Memory B cell (primary cell): Measurements from ENCODE around the gene RBPJ.

Experiments
- ATAC-seq: fragments of 150-1000 bp; cut with Tn5 transposase; 2 replicates; pipeline ENCODE4 v1.10.0; 2021; ENCODE audit warnings: low read depth, mild to moderate bottlenecking, moderate library complexity
- DNase-seq, 2 donors: peaks; one replicate each; pipeline ENCODE4 v3.0.0; 2022; ENCODE audit warnings: low spot score in 2 of 2
- H3K27ac Mint-ChIP-seq: one replicate; pipeline ENCODE4 v1.8.0; 2022; ENCODE audit warnings: mild to moderate bottlenecking, moderate library complexity, mixed read lengths
- H3K27me3 Mint-ChIP-seq: one replicate; pipeline ENCODE4 v1.8.0; 2022; ENCODE audit warnings: mixed read lengths
- H3K36me3 Mint-ChIP-seq: one replicate; pipeline ENCODE4 v1.8.0; 2022; ENCODE audit warnings: mild to moderate bottlenecking, mixed read lengths
- H3K4me1 Mint-ChIP-seq: one replicate; pipeline ENCODE4 v1.8.0; 2022; ENCODE audit warnings: mixed read lengths
- H3K4me3 Mint-ChIP-seq: one replicate; pipeline ENCODE4 v1.8.0; 2022; ENCODE audit warnings: mild to moderate bottlenecking, moderate library complexity, mixed read lengths
- H3K9me3 Mint-ChIP-seq: one replicate; pipeline ENCODE4 v1.8.0; 2022; ENCODE audit warnings: mixed read lengths

RBPJ gene

DNA sequence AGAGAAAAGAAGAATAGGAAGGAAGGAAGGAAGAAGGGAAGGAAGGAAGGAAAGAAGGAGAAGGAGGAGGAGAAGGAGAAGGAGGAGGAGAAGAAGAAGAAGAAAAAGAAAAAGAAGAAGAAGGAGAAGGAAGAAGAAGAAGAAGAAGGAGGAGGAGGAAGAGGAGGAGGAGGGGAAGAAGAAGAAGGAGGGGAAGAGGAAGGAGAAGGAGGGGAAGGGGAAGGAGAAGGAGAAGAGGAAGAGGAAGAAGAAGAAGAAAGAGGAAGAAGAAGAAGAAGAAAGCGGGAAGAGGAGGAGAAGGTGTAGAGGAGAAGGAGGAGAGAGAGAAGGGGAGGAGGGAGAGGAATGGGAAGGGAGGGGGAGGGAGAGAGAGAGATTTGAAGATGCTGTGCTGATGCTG is 146.9 kb downstream of the RBPJ start:
- no peak for DNase-seq
- Mint-ChIP-seq H3K4me1 (no peaks in the 10 kb centered on the region), H3K27ac (no peak overlapping the region), H3K9me3 (peaks cover 1% of the 10 kb centered on the region), H3K27me3 (peaks cover 18% of the 10 kb centered on the region), H3K4me3 (no peak overlapping the region), H3K36me3 (no peaks in the 10 kb centered on the region)
- ATAC-seq, result no peak

DNA sequence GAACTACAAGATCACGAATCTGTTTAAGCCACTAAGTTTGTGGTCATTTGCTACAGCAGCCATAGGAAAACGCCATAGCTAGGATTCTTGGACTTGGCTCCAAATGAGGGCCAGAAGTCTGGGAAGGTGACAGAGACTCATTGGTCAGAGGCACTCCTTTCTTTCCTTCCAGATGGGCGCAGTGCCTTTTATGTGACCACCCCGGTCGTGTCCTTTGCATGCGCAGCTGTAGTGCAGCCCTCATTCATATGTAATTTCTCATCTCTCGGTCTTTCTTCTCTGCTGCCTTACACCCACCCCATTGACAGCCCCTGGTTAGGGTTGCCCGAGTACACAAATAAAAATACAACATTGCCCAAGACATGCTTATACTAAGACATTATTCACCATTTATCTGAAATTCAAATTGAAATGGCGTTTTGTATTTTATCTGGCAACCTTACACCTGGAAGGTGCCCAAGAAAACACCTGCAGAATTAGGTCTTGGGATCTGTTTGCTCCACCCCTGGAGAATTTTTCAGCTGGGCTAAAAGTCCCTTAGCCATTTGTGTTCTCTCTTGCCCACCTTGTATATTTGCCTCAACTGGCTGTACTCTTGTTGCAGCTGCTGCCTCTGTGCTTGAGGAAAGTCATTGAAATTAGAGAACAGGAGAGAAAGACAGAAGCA is 147.6 kb downstream of the RBPJ start:
- DNase-seq, result no peak
- no peaks in the 10 kb centered on the region for H3K4me1 Mint-ChIP-seq
- H3K36me3 Mint-ChIP-seq, result no peaks in the 10 kb centered on the region
- no peaks in the 10 kb centered on the region for H3K9me3 Mint-ChIP-seq
- peaks cover 17% of the 10 kb centered on the region for H3K27me3 Mint-ChIP-seq
- no peak overlapping the region for H3K4me3 Mint-ChIP-seq
- ATAC-seq, result no peak
- no peak overlapping the region for H3K27ac Mint-ChIP-seq

DNA sequence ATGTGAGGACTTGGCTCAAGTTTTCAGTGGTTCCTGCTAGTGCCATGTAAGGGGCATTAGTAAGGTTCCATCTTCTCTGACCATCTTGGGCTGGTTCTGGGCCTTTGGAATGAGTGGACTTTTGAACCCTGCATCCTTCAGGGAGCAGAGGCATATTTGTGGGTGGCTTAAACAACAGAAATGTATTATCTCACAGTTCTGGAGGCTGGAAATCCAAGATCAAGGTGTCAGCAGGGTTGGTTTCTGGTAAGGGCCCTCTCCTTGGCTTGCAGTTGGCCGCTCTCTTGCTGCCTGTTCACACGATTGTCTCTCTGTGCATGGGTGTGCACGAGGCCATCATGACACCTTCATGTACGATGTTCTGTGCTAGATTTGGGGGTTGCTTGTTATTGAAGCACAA is 148.2 kb downstream of the RBPJ start:
- H3K4me3 Mint-ChIP-seq, result no peak overlapping the region
- H3K27ac Mint-ChIP-seq, result no peak overlapping the region
- peaks cover 17% of the 10 kb centered on the region for H3K27me3 Mint-ChIP-seq
- H3K4me1 Mint-ChIP-seq, result no peaks in the 10 kb centered on the region
- ATAC-seq, result no peak
- no peak for DNase-seq
- H3K9me3 Mint-ChIP-seq, result no peaks in the 10 kb centered on the region
- H3K36me3 Mint-ChIP-seq, result no peaks in the 10 kb centered on the region

DNA sequence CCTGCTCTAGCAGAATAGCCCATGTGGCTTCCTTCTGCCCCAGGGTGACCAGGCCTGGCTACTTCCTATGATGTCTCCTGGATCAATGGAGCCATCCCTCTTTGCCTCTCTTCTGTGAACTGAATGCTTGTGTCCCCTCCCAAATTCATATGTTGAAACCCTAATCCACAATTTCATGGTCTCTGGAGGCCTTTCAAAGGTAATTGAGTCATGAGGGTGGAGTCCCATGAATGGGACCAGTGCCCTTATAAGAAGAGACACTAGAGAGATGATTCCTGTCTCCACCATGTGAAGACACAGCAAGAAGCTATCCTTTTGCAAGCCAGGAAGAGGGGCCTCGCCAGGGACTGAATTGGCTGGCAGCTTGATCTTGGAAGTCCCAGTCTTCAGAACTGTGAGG is 151.1 kb downstream of the RBPJ start:
- H3K4me1 Mint-ChIP-seq, result no peaks in the 10 kb centered on the region
- peaks cover 11% of the 10 kb centered on the region for H3K27me3 Mint-ChIP-seq
- no peak overlapping the region for H3K27ac Mint-ChIP-seq
- no peaks in the 10 kb centered on the region for H3K36me3 Mint-ChIP-seq
- H3K9me3 Mint-ChIP-seq, result no peaks in the 10 kb centered on the region
- no peak for ATAC-seq
- no peak for DNase-seq
- H3K4me3 Mint-ChIP-seq, result no peak overlapping the region

DNA sequence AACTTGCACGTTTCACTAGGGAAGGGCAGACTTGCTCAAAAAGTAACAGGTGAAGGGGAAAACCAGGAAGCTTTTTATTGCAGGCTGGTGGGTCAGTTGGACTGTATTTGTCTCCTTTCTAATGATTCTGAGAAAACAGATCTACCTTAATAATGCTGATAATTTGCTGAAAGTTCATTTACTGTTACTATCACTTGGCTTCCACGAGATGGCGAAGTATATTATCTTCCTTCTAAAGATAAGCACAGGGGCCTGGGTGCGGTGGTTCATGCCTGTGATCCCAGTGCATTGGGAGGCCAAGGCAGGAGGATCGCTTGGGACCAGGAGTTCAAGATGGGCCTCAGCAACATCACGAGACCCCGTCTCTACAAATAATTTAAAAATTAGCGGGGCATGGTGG is 153.1 kb downstream of the RBPJ start:
- no peak overlapping the region for H3K27ac Mint-ChIP-seq
- ATAC-seq, result no peak
- H3K4me3 Mint-ChIP-seq, result no peak overlapping the region
- DNase-seq, result no peak
- no peaks in the 10 kb centered on the region for H3K36me3 Mint-ChIP-seq
- H3K4me1 Mint-ChIP-seq, result no peaks in the 10 kb centered on the region
- no peaks in the 10 kb centered on the region for H3K9me3 Mint-ChIP-seq
- H3K27me3 Mint-ChIP-seq, result peaks cover 7% of the 10 kb centered on the region

DNA sequence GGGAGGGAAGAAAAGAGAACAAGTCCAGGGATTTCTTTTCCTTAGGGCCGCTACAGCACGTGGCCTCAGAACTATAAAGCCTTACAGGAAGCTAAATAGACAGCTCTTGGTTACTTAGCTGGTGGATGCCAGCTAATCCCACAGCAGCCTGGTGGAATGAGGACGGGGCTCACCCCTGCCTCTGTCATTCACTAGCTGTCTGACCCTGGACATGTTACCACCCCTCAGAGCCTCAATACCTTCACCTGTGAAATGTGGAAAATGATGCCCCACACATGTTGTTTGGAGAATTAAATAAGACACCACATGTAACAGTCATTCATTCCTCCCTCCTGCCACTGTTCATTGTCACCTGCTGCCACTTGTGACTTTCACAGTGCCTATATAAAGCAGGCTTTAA is 153.7 kb downstream of the RBPJ start:
- no peak for ATAC-seq
- Mint-ChIP-seq H3K27me3 (peaks cover 8% of the 10 kb centered on the region), H3K4me1 (no peaks in the 10 kb centered on the region), H3K9me3 (no peaks in the 10 kb centered on the region), H3K4me3 (no peak overlapping the region), H3K27ac (no peak overlapping the region), H3K36me3 (no peaks in the 10 kb centered on the region)
- no peak for DNase-seq

DNA sequence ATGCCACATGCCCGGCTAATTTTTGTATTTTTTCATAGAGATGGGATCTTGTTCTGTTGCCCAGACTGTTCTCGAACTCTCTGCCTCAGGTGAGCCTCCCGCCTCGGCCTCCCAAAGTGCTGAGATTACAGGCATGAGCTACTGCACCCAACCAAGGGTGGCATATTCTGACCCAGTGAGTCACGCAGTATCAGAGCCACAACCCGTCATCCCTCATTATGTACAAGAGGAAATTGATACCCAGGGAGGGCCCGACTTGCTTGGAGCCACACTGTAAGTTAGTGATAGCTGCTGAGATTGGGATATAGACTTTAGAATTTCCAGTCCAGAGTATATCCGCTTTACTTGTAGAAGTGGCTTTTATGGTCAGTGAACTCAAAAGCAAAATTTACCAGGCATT is 154.9 kb downstream of the RBPJ start:
- ATAC-seq (no peak), DNase-seq (no peak)
- Mint-ChIP-seq H3K9me3 (no peaks in the 10 kb centered on the region), H3K4me3 (no peak overlapping the region), H3K27ac (no peak overlapping the region), H3K27me3 (peaks cover 6% of the 10 kb centered on the region), H3K4me1 (no peaks in the 10 kb centered on the region), H3K36me3 (no peaks in the 10 kb centered on the region)

DNA sequence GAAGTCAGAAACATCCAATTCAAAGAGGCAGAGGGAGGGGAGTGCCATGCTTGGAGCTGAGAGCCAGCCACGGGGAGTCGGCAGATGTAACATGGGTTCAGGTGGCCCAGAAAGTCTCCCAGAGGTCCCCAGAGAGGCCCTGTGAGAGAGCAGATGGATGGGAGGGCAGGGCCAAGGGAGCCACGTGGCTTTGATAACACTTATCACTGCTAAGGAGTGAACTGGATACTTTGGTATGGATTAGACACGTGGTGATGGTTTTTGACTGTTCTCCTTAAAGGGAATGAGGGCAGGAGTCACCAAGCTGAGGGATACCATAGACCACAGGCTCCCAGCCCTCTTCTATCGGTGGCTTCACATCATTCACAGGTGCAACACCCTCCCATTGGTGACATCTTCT is 155.7 kb downstream of the RBPJ start:
- no peaks in the 10 kb centered on the region for H3K36me3 Mint-ChIP-seq
- DNase-seq (no peak), ATAC-seq (no peak)
- peaks cover 4% of the 10 kb centered on the region for H3K27me3 Mint-ChIP-seq
- no peak overlapping the region for H3K4me3 Mint-ChIP-seq
- H3K27ac Mint-ChIP-seq, result no peak overlapping the region
- no peaks in the 10 kb centered on the region for H3K9me3 Mint-ChIP-seq
- no peaks in the 10 kb centered on the region for H3K4me1 Mint-ChIP-seq

DNA sequence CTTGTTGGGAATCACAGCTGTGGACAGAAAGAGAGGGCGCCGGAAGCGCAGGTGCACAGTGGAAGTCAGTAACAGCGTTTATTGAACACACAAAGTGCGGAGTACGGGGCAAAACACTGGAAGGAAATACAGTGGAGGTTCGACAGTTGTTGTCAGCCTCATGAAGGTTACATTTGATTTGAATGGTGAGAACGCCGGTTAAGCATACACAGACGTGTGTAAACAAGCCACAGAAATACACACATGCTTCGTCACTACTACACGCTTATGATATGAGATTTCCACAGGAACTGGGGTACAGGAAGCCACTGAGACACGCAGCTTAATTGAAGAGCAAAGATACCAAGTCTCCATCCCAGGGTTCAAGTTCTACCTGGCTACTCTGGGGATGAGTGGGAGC is 157.5 kb downstream of the RBPJ start:
- H3K27me3 Mint-ChIP-seq, result peaks cover 4% of the 10 kb centered on the region
- H3K4me3 Mint-ChIP-seq, result no peak overlapping the region
- DNase-seq (no peak), ATAC-seq (no peak)
- H3K36me3 Mint-ChIP-seq, result no peaks in the 10 kb centered on the region
- H3K4me1 Mint-ChIP-seq, result no peaks in the 10 kb centered on the region
- H3K27ac Mint-ChIP-seq, result no peak overlapping the region
- no peaks in the 10 kb centered on the region for H3K9me3 Mint-ChIP-seq

DNA sequence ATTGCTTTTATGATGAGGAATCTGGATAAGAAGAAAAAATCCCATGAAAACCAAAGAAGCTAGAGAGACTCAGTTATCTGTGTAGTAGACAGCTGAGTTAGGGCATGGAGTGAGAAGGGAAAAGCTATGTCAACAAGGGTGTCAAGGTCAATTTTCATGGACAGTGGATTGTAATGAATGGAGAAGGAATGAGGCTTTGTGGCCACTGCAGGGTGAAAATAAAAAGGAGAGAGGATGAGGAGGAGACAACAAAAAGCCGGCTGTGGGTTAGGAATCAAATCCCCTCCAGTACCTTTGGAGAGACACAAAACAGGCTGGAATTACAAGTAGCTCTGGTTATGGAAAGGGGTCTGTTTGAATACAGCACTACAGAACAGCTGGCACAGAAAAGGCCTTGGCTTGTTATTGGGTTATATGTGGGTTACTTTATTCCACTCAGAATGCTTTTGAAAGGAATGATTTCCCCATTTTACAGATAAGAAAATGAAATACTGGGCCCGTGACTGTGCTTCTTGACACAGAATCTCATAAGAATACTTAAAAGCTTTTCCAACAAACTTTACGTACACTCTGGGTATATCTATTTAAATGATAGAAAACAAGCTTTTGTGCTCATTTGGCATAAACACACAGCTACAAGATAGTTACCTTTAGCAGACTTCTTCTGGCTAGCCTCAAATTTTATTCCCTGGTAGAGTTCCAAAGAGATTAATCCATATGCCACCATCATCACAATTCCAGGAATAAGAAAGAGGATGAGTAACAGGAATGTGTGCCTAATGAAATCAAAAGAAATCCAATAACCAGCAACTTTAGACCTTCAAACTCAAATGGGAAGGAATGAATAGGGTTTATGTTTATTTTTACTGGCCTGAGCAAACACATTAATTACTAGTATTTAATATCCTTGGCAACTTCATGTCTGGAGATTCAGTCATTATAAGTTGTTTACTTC is 162.0 kb downstream of the RBPJ start:
- Mint-ChIP-seq H3K9me3 (no peaks in the 10 kb centered on the region), H3K36me3 (no peaks in the 10 kb centered on the region), H3K27ac (no peak overlapping the region), H3K4me3 (no peak overlapping the region), H3K27me3 (peaks cover 3% of the 10 kb centered on the region), H3K4me1 (no peaks in the 10 kb centered on the region)
- DNase-seq (no peak), ATAC-seq (no peak)

DNA sequence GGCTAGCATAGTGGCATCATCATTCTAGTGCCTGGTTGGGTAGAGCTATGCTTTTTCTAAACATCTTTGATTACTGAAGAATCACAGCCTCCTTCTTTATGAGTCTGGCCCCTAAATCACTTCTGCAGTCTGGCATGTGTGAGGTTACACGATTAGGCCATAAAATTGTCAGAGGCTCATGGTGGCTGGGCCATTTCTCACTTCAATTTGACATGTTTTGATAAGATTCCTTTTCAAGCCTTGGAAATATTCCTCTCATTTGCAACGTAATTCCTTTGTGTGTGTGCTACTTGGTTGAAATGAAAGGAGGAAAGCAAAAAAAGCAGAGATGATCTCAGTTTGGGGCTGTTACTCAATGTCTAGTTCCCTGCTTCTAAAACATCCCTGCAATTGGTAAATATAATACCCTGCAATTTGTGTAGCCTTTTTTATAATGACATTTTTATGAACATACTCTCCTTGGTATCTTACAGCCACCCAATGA is 163.3 kb downstream of the RBPJ start:
- ATAC-seq (no peak), DNase-seq (no peak)
- Mint-ChIP-seq H3K27ac (no peak overlapping the region), H3K36me3 (no peaks in the 10 kb centered on the region), H3K9me3 (no peaks in the 10 kb centered on the region), H3K27me3 (peaks cover 4% of the 10 kb centered on the region), H3K4me1 (no peaks in the 10 kb centered on the region), H3K4me3 (no peak overlapping the region)

DNA sequence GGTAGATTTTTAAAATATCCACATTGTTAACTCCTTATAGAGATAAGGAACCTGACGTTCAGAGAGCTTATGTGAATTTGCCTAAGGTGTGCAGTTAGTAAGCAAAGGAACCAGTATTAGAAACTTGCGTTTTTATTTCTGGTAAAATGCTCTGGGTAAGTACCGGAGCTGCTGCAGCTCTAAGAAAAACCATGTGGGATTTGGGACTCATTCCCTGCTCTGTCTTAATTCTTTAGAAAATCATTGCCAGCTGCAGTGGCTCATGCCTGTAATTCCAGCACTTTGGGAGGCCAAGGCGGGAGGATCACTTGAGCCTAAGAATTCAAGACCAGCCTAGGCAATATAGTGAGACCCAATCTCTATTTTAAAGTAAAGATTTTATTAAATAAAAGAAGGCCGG is 163.7 kb downstream of the RBPJ start:
- ATAC-seq (no peak), DNase-seq (no peak)
- no peak overlapping the region for H3K27ac Mint-ChIP-seq
- H3K4me3 Mint-ChIP-seq, result no peak overlapping the region
- peaks cover 5% of the 10 kb centered on the region for H3K27me3 Mint-ChIP-seq
- H3K36me3 Mint-ChIP-seq, result no peaks in the 10 kb centered on the region
- H3K9me3 Mint-ChIP-seq, result no peaks in the 10 kb centered on the region
- no peaks in the 10 kb centered on the region for H3K4me1 Mint-ChIP-seq
